GM12891 (cell line): ENCODE data around the gene DAP3.
"Not testable (repeated sequence)": the region's sequence is repeated elsewhere in the genome, so short reads cannot be mapped to it uniquely, and the experiment has no call there.

Experiments used
- DNase-seq: peaks from one replicate; pipeline ENCODE4 v3.0.0; 2011; ENCODE audit warnings: low spot score; ENCODE audit not compliant: insufficient read length
- FAIRE-seq: peaks from 2 replicates; lab custom pipeline; 2011; peaks lifted over from hg19 to GRCh38; lab: Jason Lieb, UNC
- PAX5 ChIP-seq: IDR thresholded peaks from 2 replicates; pipeline ENCODE4 v1.6.1; 2011; ENCODE audit warnings: low read length, moderate library complexity, mild to moderate bottlenecking; ENCODE audit not compliant: insufficient read depth, severe bottlenecking
- POLR2A ChIP-seq: IDR thresholded peaks from 2 replicates; pipeline ENCODE4 v1.6.1; 2011; ENCODE audit warnings: low read depth, low read length, control low read depth
- POLR2AphosphoS5 ChIP-seq: IDR thresholded peaks from 2 replicates; pipeline ENCODE4 v1.6.1; 2011; ENCODE audit warnings: low read depth, low read length, control low read depth
- POU2F2 ChIP-seq: IDR thresholded peaks from 2 replicates; pipeline ENCODE4 v1.6.1; 2011; ENCODE audit warnings: low read depth, mild to moderate bottlenecking, control low read depth, low read length, moderate library complexity
- SPI1 ChIP-seq: IDR thresholded peaks from 2 replicates; pipeline ENCODE4 v1.6.1; 2011; ENCODE audit warnings: low read depth, low read length, control low read depth
- TAF1 ChIP-seq: IDR thresholded peaks from 2 replicates; pipeline ENCODE4 v1.6.1; 2011; ENCODE audit warnings: low read depth, low read length, control low read depth

The DAP3 gene

GRCh38 chr1:155651861-155652661, 36.8 kb upstream of the DAP3 start:
- FAIRE-seq (no peak), DNase-seq (no peak)
- no peak for TF ChIP-seq SPI1
- TF ChIP-seq PAX5: no peak
- no peak for TF ChIP-seq POLR2AphosphoS5
- no peak for TF ChIP-seq POU2F2
- no peak for TF ChIP-seq POLR2A
- no peak for TF ChIP-seq TAF1

DNA sequence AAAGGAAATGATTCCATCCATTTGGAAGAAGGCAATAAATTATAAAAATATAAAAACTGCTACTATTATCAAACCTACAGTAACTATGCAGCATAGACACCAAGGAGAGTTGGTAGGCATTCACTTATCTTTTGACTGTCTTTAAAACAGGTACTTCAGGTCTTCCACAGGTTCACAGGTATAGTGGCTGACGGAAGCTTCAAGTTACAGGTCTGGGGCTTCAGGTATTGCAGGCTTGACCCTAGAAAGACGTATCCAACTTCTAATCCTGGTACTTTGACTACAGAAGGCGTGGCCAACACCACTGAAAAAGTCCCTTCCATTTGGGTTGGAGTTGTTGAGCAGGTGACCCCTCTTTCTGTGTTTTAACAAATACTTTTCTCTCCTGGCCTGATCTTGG, 35.9 kb upstream of the DAP3 start:
- DNase-seq (no peak), FAIRE-seq (no peak)
- TF ChIP-seq SPI1: no peak
- no peak for TF ChIP-seq POU2F2
- no peak for TF ChIP-seq POLR2A
- TF ChIP-seq PAX5: no peak
- TF ChIP-seq TAF1: no peak
- no peak for TF ChIP-seq POLR2AphosphoS5

GRCh38 chr1:155657463-155657862, 31.4 kb upstream of the DAP3 start:
- FAIRE-seq: no peak
- no peak for DNase-seq
- TF ChIP-seq POU2F2 (no peak), POLR2A (no peak), PAX5 (no peak), SPI1 (no peak), TAF1 (no peak), POLR2AphosphoS5 (no peak)

GRCh38 chr1:155661239-155661638, 27.7 kb upstream of the DAP3 start:
- DNase-seq: not testable (repeated sequence)
- peak; percentile 71 for FAIRE-seq

DNA sequence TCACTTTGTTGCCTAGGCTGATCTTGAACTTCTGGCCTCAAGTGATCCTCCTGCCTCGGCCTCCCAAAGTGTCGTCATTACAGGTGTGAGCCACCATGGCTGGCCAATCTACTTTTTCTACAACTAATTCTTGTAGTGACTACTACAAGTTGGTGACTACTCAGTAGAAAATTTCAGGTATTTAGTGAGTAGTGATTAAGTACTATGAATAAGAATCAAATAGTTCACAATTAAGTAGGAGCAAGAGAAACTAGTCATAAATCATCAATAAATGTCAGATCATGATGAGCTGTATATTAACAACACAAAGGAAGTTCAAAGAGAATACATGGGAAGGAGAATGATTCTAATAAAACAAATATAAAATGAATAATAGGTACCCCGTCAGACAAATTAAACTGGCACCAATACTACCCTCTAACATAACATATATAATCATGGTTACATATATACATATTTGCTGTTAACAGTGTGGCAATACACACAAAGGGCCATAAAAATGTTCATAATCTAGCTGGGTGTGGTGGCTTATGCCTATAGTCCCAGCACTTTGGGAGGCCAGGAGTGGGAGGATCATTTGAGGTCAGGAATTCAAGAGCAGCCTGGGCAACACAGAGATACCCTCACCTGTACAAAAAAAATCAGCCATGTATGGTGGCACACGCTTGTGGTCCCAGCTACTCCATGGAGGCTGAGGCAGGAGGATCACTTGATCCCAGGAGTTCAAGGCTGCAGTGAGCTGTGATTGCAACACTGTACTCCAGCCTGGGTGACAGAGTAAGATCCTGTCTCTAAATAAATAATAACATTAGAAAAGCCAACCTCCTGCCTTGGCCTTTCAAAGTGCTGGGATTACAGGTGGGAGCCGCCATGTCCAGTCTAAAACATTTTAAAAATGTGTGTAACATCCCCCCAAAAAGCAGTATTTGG, 19.4 kb upstream of the DAP3 start:
- FAIRE-seq: no peak

DNA sequence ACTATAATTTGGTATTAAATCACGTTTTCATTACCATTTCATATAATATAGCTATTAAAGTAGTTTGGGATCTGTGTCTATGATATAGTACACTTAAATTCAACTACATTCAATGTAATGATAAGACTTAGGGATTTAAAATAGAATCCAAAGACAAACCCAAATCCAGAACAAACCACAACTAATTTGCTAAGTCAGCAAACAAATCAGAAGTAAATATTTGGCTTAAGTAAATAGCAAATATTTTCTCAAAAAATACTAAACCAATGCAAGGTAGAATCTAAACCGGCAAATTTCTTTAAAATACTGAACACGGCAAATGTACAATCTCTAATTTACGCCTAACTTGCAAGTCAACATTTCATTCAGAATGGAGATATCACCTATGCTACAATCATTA, 17.1 kb upstream of the DAP3 start:
- TF ChIP-seq POU2F2 (no peak), PAX5 (no peak), POLR2AphosphoS5 (no peak), POLR2A (no peak), SPI1 (no peak), TAF1 (no peak)
- DNase-seq (no peak), FAIRE-seq (no peak)

More for the DNA sequence above, 19.4 kb upstream of the DAP3 start:
- TF ChIP-seq POLR2A (no peak), POLR2AphosphoS5 (no peak), SPI1 (no peak), TAF1 (no peak), PAX5 (no peak), POU2F2 (no peak)
- no peak for DNase-seq

DNA sequence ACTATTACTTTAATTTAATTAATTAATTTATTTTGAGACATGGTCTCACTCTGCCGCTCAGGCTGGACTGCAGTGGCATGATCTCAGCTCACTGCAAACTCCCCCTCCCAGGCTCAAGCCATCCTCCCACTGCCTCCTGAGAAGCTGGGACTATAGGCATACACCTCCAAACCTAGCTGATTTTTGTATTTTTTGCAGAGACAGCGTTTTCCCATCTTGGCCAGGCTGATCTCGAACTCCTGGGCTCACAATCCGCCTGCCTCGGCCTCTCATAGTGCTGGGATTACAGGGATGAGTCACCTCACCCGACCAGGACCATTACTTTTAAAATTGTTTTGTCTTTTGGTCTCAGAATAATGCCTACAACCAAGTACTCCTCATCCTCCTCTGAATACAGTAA, 15.9 kb upstream of the DAP3 start:
- no peak for TF ChIP-seq SPI1
- no peak for TF ChIP-seq POU2F2
- TF ChIP-seq TAF1: no peak
- TF ChIP-seq POLR2AphosphoS5: no peak
- no peak for TF ChIP-seq POLR2A
- TF ChIP-seq PAX5: no peak
- FAIRE-seq (no peak), DNase-seq (no peak)

DNA sequence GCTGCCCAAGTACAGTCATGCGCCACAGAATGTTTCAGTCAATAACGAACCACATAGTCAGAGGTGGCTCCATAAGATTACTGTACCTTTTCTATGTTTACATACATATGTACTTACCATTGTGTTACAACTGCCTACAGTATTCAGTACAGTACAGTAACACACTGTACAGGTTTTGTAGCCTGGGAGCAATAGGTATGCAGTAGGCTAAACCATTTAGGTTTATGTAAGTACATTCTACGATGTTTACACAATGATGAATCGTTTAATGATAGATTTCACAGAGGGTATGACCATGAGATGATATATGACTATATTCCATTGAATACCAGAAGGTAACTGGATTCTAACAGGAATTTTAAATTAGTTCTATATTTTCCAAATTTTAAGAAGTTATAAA, 10.9 kb upstream of the DAP3 start:
- TF ChIP-seq TAF1: no peak
- TF ChIP-seq POU2F2: no peak
- TF ChIP-seq PAX5: no peak
- no peak for TF ChIP-seq POLR2AphosphoS5
- peak; percentile 75 for FAIRE-seq

DNA sequence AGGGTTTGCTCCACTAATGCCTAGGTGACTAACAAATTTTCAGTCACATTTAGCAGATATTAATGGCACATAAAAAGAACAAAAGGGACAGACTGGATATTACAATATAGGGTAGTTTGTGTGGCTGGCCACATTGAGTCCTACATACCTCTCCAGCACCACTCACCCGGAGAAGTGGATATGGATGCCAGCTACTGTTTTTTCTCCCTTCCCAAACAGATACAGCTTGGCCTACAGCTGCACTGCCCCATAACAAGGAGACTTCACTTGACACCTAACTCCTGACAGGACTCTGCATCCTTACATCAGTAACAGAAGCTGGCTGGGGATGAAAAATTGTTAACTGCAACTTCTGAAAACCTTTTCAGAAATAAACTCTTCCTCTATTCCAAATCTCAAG, 9.9 kb upstream of the DAP3 start:
- FAIRE-seq: peak; percentile 5
- DNase-seq: not testable (repeated sequence)

More for the DNA sequence above, 10.9 kb upstream of the DAP3 start:
- no peak for DNase-seq

DNA sequence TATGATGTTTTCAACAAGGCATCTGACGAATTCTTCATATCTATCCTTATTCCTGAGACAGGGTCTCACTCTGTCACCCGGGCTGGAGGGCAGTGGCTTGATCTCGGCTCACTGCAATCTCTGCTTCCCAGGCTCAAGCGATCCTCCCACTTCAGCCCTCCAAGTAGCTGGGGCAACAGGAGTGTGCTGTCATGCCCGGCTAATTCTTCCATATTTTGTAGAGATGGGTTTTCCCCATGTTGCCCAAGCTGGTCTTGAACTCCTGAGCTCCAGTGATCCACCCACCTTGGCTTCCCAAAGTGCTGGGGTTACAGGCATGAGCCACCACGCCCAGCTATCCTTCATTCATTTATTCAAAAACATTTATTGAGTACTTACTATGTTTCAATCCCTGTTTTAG, 8.4 kb upstream of the DAP3 start:
- DNase-seq (no peak), FAIRE-seq (no peak)
- TF ChIP-seq PAX5: no peak
- no peak for TF ChIP-seq POU2F2
- no peak for TF ChIP-seq SPI1
- no peak for TF ChIP-seq POLR2A
- TF ChIP-seq POLR2AphosphoS5: no peak
- no peak for TF ChIP-seq TAF1

- DNase-seq: no peak
- TF ChIP-seq POLR2AphosphoS5: no peak
- no peak for TF ChIP-seq TAF1
- TF ChIP-seq SPI1: no peak
- no peak for TF ChIP-seq PAX5
- TF ChIP-seq POLR2A: no peak
- no peak for TF ChIP-seq POU2F2
- no peak for FAIRE-seq
Observed at GRCh38 chr1:155681776-155682175, 7.1 kb upstream of the DAP3 start.
